Esophagus squamous epithelium (tissue), 5 donors: Measurements from ENCODE around the gene LRRC30. TPM values are rescaled to one million over a fixed set of nuclear protein-coding genes. Genes with fewer than 3 reads are reported as not detected.

Experiments used
- DNase-seq: peaks from one replicate; lab custom pipeline; 2025; lab: John Stamatoyannopoulos, UW
- H3K27ac ChIP-seq, 4 donors: fragments of 200-600 bp; sonication (generic); one replicate each; pipeline ENCODE4 v1.5.1; 2016 to 2019; ENCODE audit warnings: mild to moderate bottlenecking in 1 of 4
- H3K27me3 ChIP-seq, 4 donors: fragments of 200-600 bp; sonication (generic); 1 replicate in 3 of 4; 2 replicates in 1 of 4; pipeline versions ENCODE4 v1.5.1 to v1.6.0; 2017 to 2021; ENCODE audit warnings: antibody characterized with exemption in 1 of 4
- H3K36me3 ChIP-seq, 3 donors: fragments of 200-600 bp; sonication (generic); one replicate each; pipeline ENCODE4 v1.5.1; 2016 to 2019
- H3K4me1 ChIP-seq, 3 donors: fragments of 200-600 bp; sonication (generic); one replicate each; pipeline ENCODE4 v1.5.1; 2017 to 2019
- H3K4me3 ChIP-seq, 4 donors: fragments of 200-600 bp; sonication (generic); 1 replicate in 3 of 4; 2 replicates in 1 of 4; pipeline ENCODE4 v1.5.1; 2016 to 2019; ENCODE audit warnings: mild to moderate bottlenecking in 2 of 4, moderate library complexity in 1 of 4
- H3K9me3 ChIP-seq, 3 donors: fragments of 200-600 bp; sonication (generic); one replicate each; pipeline ENCODE4 v1.5.1; 2016 to 2019
- POLR2A ChIP-seq, 4 donors: fragments of 450-650 bp; IDR thresholded peaks; one replicate each; pipeline ENCODE4 v1.6.1; 2017; ENCODE audit warnings: antibody characterized with exemption in 4 of 4, mild to moderate bottlenecking in 4 of 4, moderate library complexity in 3 of 4
- WGBS, 2 donors: methylation state at CpG; one replicate each; pipeline ENCODE4 v1.1.5; 2018; 5-methylcytosine and 5-hydroxymethylcytosine counted together
- intact Hi-C: fragments of 100-400 bp; cut with DNase I; formaldehyde crosslinking; loops from one replicate; pipeline ENCODE4 v1.15.0; 2022
- total RNA-seq, 4 donors: library from RNA; depleted of rRNA; stranded (reverse); fragments of >200 nt; gene quantifications; one replicate each; pipeline ENCODE4 v1.1.0, GENCODE V29; 2016
- TF ChIP-seq, protein P1 (sequence below), 6 experiments: fragments of 450-650 bp in 4 of 6; fragments of 200-600 bp in 2 of 6; sonication (generic) in 2 of 6; IDR thresholded peaks; one replicate each; pipeline ENCODE4 v1.5.1; 2016 to 2019; ENCODE audit warnings: antibody characterized with exemption in 6 of 6, mild to moderate bottlenecking in 4 of 6, moderate library complexity in 4 of 6
- donor health status: DM: yes; HTN: yes; CAD: no.

Gene LRRC30
- total RNA-seq, 4 donors from 2014 or later: not detected

GRCh38 chr18:7205346-7205745 is 25.5 kb upstream of the LRRC30 start:
- DNase-seq: no peak
- H3K4me1 ChIP-seq: peaks cover 0 to 14% (median 0%) of the 10 kb centered on the region in 3 donors
- no peak for TF ChIP-seq POLR2A (IDR thresholded peaks at IDR 0.05)
- TF ChIP-seq, protein P1, sequence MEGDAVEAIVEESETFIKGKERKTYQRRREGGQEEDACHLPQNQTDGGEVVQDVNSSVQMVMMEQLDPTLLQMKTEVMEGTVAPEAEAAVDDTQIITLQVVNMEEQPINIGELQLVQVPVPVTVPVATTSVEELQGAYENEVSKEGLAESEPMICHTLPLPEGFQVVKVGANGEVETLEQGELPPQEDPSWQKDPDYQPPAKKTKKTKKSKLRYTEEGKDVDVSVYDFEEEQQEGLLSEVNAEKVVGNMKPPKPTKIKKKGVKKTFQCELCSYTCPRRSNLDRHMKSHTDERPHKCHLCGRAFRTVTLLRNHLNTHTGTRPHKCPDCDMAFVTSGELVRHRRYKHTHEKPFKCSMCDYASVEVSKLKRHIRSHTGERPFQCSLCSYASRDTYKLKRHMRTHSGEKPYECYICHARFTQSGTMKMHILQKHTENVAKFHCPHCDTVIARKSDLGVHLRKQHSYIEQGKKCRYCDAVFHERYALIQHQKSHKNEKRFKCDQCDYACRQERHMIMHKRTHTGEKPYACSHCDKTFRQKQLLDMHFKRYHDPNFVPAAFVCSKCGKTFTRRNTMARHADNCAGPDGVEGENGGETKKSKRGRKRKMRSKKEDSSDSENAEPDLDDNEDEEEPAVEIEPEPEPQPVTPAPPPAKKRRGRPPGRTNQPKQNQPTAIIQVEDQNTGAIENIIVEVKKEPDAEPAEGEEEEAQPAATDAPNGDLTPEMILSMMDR (IDR thresholded peaks at IDR 0.05): no peak
- H3K36me3 ChIP-seq: no peaks in the 10 kb centered on the region
- intact Hi-C loops: no loop called here
- H3K9me3 ChIP-seq: no peaks in the 10 kb centered on the region
- H3K4me3 ChIP-seq: no peak overlapping the region
- H3K27me3 ChIP-seq: no peaks in the 10 kb centered on the region
- peak overlapping the region in 2 of 4 donors; percentile 37 to 50 for H3K27ac ChIP-seq

GRCh38 chr18:7206217-7206616 is 24.7 kb upstream of the LRRC30 start:
- WGBS, 2 donors: 65 to 67% methylated on average over 6 of the region's 6 CpGs
- H3K9me3 ChIP-seq: no peaks in the 10 kb centered on the region
- TF ChIP-seq POLR2A (IDR thresholded peaks at IDR 0.05): no peak
- TF ChIP-seq, protein P1 (IDR thresholded peaks at IDR 0.05): no peak
- H3K4me3 ChIP-seq: no peak overlapping the region
- intact Hi-C loops: no loop called here
- DNase-seq: no peak
- no peaks in the 10 kb centered on the region for H3K36me3 ChIP-seq
- H3K27ac ChIP-seq: no peak overlapping the region
- no peaks in the 10 kb centered on the region for H3K27me3 ChIP-seq
- H3K4me1 ChIP-seq: peaks cover 0 to 14% (median 0%) of the 10 kb centered on the region in 3 donors

GRCh38 chr18:7207366-7207915 is 23.4 kb upstream of the LRRC30 start:
- intact Hi-C loops: no loop called here
- DNase-seq: no peak

GRCh38 chr18:7221424-7222155 is 9.3 kb upstream of the LRRC30 start:
- Histone ChIP-seq H3K27ac (no peak overlapping the region), H3K36me3 (no peaks in the 10 kb centered on the region)
- intact Hi-C loops: no loop called here

More at GRCh38 chr18:7207366-7207915, 23.4 kb upstream of the LRRC30 start:
- peaks cover 0 to 3% (median 0%) of the 10 kb centered on the region in 4 donors for H3K27me3 ChIP-seq
- no peaks in the 10 kb centered on the region for H3K9me3 ChIP-seq
- TF ChIP-seq, protein P1 (IDR thresholded peaks at IDR 0.05): no peak
- no peak for TF ChIP-seq POLR2A (IDR thresholded peaks at IDR 0.05)
- 56 to 76% methylated on average over 4 of the region's 4 CpGs for WGBS, 2 donors
- H3K4me1 ChIP-seq: peaks cover 0 to 14% (median 0%) of the 10 kb centered on the region in 3 donors
- no peak overlapping the region for H3K4me3 ChIP-seq
- H3K36me3 ChIP-seq: no peaks in the 10 kb centered on the region
- no peak overlapping the region for H3K27ac ChIP-seq

DNA sequence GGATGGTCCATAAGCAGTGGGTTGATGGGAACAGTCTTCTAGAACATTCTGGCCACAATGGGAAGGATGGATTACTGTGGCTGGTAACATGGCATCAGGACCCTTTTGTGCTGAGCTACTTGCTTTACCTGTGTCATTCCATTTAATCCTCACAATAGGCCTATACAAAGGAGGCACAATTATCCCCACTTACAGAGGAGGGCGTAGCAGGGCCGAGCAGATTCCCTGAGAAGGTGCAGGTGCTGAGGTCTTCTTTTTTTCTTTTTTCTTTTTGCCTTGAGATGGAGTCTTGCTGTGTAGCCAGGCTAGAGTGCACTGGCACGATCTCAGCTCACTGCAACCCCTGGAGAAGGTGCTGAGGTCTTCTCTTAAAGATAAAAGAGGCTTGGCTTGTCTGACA is 6.7 kb upstream of the LRRC30 start:
- Histone ChIP-seq H3K27ac (no peak overlapping the region), H3K9me3 (no peaks in the 10 kb centered on the region), H3K36me3 (no peaks in the 10 kb centered on the region), H3K4me1 (no peaks in the 10 kb centered on the region), H3K4me3 (no peak overlapping the region), H3K27me3 (no peaks in the 10 kb centered on the region)
- no peak for DNase-seq
- intact Hi-C loops: no loop called here
- 56 to 60% methylated on average over 2 to 3 of the region's 3 CpGs for WGBS, 2 donors
- no peak for TF ChIP-seq POLR2A (IDR thresholded peaks at IDR 0.05)
- TF ChIP-seq, protein P1 (IDR thresholded peaks at IDR 0.05): no peak

More at GRCh38 chr18:7221424-7222155, 9.3 kb upstream of the LRRC30 start:
- Histone ChIP-seq H3K27me3 (no peaks in the 10 kb centered on the region), H3K9me3 (no peaks in the 10 kb centered on the region), H3K4me1 (no peaks in the 10 kb centered on the region), H3K4me3 (no peak overlapping the region)
- TF ChIP-seq, protein P1 (IDR thresholded peaks at IDR 0.05): peak in 5 of 6 experiments; percentile 20 to 68 (median 45)
- TF ChIP-seq POLR2A (IDR thresholded peaks at IDR 0.05): no peak
- WGBS, 2 donors: 47 to 52% methylated on average over 4 to 5 of the region's 5 CpGs
- DNase-seq: no peak
